G401 (cell line): ENCODE data around the gene SLC26A9. TPM values are rescaled to one million over a fixed set of nuclear protein-coding genes. Genes with fewer than 3 reads are reported as not detected.
A peak's percentile ranks its signal among the peaks of the same experiment; 100 is the strongest.

Experiments
- DNase-seq: peaks from one replicate; pipeline ENCODE4 v3.0.0-alpha.2; 2015; ENCODE audit warnings: low spot score
- in situ Hi-C: cut with HindIII; loops from 2 replicates; pipeline ENCODE4 v1.10.0; 2016; ENCODE audit warnings: low sequenced_read_pairs, mixed read lengths
- total RNA-seq: library from RNA; depleted of rRNA; stranded (reverse); fragments of >200 nt; shearing (Covaris generic); gene quantifications from 2 replicates; pipeline ENCODE4 v1.2.3, GENCODE V29; 2014; rRNA removed

Gene SLC26A9, protein sequence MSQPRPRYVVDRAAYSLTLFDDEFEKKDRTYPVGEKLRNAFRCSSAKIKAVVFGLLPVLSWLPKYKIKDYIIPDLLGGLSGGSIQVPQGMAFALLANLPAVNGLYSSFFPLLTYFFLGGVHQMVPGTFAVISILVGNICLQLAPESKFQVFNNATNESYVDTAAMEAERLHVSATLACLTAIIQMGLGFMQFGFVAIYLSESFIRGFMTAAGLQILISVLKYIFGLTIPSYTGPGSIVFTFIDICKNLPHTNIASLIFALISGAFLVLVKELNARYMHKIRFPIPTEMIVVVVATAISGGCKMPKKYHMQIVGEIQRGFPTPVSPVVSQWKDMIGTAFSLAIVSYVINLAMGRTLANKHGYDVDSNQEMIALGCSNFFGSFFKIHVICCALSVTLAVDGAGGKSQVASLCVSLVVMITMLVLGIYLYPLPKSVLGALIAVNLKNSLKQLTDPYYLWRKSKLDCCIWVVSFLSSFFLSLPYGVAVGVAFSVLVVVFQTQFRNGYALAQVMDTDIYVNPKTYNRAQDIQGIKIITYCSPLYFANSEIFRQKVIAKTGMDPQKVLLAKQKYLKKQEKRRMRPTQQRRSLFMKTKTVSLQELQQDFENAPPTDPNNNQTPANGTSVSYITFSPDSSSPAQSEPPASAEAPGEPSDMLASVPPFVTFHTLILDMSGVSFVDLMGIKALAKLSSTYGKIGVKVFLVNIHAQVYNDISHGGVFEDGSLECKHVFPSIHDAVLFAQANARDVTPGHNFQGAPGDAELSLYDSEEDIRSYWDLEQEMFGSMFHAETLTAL
- total RNA-seq = not detected in 2 replicates

DNA sequence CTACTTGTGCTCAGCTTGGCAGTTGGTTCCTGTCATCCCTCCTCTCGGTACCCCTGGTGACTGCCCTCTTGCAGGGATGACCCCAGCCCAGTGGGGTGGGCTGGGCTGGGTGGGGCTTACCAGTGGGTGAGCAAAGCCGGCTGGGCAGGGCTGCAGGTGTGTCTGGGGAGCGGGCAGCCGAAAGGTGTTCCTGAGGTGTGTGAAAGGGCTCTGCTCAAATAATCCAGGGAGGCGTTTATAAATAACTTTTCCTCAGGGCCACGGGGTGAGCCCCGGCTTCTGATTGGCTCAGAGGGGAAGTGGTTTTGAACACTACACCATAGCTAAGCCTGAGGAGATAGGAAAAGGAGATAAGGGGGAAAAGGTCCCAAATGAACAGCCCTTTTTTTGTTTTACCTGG, at the start of gene SLC26A9:
Gene SLC26A9, minus strand, starts transcription at position 212 of the 400 bp plus-strand sequence. CDS start 7,636 bp downstream, outside the sequence.
- no peak for DNase-seq
- in situ Hi-C loops = no loop called here

DNA sequence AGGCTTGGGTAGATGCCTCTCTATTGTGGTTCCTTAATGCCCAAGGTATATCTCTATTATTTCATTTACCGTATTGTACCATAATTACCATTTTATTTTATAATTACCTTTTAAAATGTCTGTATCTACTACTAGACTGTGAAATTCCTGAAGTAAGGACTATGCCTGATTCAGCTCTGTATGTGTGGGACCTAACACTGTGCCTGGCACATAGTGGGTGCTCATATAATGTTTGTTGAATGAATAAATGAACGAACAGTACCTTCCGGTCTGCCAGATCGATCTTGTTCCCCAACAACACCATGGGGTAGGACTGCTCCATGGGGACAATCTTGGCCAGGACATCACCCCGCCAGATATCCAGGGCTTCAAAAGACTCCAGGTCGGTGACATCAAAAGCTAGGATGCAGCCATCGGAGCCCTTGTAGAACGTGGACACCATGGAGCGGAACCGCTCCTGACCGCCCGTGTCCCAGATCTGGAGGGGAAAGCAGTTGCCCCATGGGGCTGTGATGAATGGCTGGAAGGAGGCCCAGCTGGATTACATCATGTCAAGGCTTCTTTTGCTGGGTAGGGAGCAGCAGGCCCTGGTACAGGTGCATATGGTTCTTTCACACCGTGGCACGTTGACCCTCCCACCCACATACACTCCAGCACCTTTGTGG, 49.1 kb upstream of the SLC26A9 start:
- in situ Hi-C loops = no loop called here
- no peak for DNase-seq

DNA sequence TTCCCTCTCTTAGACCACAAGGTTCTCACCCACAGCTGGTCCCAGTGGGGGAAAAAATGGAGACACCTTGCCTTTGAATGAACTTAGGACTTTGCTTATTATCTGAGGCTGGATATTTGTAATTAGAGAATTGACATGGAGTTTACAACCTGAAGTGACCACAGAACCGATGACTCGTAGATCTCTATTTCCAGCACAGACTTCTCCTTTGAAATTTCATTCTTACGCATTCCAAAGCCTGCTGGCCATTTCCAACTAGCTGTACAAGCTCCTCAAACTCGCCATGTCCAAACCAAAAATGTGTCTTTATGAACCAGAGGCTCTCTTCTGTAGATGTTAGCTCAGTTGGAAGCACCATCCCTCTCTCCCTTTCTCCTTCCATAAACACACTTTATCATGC, 48.0 kb upstream of the SLC26A9 start:
- DNase-seq = no peak
- in situ Hi-C loops = no loop called here

DNA sequence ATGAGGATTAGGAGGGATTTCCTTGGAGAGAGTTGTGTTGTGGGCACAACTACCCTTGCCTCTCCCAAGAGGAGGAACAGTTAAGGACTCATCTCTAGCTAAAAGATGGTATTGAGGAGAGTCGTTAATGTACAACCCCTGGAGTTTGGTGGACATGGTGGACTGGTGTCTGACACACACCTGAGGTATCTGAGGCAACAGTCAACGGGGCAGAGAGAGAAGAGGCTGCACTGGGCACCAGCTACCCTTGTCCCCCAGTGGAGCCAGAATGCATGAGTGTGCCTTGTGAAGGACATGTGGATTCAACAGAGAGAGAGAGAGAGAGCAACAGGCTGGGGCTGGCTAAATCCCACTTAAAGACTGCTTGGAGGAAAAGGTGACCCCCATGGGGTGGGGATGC, 47.0 kb upstream of the SLC26A9 start:
- DNase-seq = no peak
- in situ Hi-C loops = no loop called here

DNA sequence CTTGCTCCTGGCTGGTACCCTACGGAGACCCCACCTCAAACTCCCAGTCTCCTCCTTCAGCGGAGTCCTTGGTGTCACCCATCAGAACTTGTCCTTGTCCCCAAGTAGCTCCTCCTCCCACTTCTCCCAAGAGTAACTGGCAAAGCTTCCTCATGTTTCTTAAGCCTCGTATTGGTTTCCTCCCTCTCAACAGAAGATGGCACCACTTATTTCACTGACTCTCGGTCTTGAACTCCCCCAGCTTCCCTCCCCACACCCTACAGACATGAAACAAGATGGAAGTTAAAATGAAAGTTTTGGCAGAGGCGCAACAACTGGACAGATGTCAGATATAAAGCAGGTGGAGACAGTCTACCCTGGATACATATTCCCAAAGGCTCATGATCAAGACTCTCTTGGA, 46.5 kb upstream of the SLC26A9 start:
- in situ Hi-C loops = no loop called here
- DNase-seq = no peak

DNA sequence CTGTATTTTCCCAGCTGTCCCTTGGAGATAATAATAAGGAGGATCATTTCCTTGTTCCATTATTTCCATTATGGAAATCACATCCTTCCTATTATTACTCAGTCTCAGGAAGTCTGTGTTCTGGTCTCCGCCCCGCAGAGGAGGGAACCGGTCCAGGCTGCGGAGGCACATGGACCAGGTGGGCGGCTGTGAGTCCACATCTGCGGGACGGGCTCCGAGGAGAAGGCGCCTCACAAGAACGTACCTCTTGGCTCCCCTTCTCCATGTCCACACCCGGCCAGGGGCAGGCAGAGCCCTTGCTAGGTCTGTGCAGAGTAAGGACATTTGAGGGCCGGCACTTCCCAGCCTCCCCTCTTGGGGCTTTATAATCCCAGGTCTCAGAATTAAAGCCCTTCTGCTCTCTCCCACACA, 45.3 kb upstream of the SLC26A9 start:
- in situ Hi-C loops = no loop called here
- no peak for DNase-seq

DNA sequence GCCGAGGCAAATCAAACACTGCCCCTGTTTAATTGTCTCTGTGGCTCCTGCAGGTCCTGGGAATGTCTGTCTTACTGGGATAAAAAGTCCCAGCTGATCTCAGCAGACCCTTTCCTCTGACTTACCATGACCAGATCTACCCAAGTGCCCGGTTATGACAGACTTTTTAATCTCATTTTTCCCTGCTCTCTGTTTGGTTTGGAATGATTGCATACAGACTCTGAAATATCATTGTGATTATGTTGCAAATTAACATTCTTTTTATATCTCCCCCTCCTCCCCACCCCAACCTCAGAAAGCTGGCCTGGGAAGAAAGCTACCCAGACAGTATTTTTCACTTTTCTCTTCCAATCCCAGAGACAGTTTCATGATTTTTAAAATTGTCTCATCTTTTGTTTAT, 43.6 kb upstream of the SLC26A9 start:
- in situ Hi-C loops = no loop called here
- no peak for DNase-seq

DNA sequence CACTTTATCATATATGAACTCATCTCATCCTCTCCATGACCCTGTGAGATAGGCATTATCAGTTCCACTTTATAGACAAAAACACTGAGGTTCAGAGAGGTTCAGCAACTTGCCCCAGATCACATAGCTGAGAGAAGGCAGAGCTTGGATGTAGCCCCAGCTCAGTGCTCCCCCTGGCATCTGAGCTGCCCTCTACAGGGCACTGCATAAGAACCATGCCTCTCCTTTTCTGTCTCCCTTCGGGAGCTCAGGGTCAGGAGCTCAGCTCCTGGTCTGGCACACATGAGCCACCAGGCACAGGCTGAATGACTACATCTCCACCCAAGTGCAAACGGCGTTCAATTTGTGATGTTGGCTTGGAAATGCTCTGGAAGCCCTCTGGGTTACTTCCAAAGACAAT, 43.0 kb upstream of the SLC26A9 start:
- no peak for DNase-seq
- in situ Hi-C loops = no loop called here

DNA sequence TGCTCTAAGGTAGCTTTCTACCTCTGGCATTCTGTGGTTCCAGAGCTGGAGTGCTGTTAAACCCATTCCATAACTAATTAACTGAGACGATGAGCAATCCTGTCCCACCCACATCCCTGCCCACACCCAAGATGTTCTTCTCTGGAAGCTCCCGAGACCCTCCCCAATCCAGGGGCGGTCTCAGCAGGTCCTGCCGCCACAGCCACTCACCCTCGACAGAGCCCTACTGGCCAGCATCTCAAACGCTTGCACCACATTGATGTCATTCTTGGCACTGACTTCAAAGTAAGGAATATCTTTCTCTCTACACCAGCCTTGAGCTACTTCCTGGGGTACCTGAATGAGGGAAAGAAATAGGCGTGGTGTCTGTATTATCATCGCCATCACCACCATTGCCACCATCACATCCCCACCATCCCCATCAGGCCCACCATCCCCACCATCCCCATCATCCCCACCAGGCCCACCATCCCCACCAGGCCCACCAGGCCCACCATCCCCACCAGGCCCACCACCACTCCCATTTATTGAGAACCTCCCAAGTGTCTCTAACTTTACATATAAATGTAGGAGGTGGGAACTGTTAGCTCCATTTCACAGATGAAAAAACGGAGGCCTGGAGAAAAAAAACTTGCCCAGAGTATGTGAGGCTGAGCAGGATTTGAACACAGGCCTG, 42.2 kb upstream of the SLC26A9 start:
- in situ Hi-C loops = no loop called here

DNA sequence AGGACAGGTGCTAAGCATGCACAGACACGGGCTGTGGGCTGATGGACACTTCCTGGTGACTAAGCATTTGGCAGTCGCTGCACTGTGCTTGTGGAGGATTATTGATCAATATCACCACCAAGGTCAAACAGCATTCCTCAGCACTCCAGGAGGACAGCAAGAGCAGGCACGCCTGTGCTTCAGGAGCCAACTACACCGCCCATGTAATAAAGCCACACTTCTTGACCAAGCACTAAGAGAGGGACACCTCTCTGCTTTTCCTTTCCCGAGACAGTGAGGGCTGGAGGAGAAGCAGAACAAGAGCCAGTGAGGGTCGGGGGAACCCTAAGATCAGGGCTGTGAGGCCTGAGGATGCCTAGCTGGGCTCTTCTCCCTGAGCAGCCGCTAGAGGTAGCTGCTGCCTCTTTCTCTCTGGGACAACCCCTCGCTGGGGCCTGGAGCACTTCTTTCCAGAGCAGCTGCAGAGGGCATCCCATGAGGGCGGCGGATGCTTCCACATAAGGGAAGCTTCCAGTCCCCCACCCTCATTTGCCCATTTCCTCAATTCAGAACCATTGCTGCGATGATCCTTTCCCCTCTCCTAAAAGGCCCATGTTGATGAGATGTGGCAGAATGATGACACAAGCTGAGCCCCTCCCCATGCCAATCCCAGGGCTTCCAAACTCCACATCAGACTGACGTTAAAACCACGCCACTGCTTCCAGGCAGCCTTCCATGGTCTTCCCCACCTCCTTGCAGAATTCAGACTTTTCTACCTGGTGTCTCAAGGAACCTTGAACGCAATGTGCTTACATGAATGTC, 40.9 kb upstream of the SLC26A9 start:
- DNase-seq = peak; percentile 22
- in situ Hi-C loops = no loop called here

More for the DNA sequence above, 42.2 kb upstream of the SLC26A9 start:
- DNase-seq = no peak

DNA sequence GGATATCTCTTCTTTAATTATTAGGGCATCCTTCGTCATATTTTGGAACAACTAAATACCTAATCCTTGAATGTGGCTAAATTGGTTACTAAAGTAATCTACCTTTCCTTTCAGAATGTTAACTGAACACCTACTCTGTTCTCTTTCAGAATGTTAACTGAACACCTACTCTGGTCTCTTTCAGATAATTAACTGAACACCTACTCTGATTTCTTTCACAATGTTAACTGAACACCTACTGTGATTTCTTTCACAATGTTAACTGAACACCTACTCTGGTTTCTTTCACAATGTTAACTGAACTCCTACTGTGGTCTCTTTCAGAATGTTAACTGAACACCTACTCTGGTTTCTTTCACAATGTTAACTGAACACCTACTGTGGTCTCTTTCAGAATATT, 38.0 kb upstream of the SLC26A9 start:
- DNase-seq = no peak
- in situ Hi-C loops = no loop called here

DNA sequence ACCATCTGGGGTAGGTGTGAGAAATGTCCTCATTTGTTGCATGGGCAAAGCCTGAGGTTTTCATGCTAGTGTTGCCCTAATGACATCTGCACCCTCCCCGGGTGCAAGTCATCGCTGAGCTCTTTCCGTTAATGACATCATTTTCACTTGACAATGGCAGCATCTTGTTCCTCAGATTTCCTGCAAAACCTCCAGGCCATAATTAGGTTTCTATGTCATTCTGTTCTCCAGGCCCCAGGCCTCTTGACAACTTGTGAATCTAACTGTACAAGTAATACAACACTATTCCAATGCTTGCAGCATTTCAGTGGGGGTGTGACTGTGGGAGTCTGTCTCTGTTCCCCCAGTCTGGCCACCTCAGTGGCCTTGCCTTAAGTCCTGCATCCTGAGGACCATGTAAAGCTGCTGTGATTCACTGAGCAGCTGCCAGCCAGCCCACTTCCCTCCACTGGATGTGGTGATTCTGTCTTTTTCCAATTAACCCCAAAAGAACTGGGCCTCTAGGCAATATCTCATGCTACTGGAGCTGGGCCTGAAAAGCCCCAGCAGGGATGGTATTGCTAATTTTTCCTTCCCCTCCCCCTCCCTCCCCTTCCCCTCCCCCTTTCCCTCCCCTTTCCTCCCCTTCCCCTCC, 37.1 kb upstream of the SLC26A9 start:
- DNase-seq = no peak
- in situ Hi-C loops = no loop called here

DNA sequence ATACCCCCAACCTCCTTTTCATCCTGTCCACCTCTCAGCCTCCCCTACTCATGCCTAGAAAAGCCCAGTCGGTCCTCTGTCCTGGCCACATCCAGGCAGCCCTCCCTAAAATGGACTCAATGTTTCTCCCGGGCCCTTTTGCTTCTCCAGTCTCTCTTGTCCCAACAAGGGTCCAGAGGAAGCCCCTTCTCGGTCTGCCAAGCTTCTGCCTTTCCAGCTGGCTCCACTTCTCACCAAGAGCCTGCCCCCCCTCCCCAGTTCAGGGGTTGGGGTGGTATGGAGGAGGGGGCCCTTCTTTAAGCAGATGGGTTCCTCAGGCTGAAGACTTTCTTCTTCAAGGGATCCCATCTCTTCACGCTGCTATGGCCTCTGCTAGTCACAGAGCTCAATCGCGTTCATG, 36.0 kb upstream of the SLC26A9 start:
- no peak for DNase-seq
- in situ Hi-C loops = no loop called here

DNA sequence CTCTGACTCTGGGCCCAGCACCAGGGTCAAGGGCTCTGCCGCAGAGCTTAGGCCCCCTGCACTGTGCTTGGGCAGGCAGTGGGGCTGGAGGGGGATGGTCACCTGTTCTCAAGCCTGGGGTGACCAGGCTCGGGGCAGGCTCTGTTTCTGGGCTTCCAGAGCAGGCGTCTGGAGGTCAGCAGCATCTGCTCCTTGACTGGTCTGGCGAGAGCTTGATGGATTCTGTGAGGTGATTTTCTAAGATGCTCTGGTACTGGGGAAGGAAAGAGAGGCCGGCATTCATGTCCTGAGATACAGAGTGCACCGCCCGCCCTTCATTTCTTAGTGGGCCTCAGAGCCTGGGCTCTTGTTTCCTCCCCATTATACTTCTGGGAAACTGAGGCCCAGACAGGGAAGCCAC, 35.4 kb upstream of the SLC26A9 start:
- in situ Hi-C loops = no loop called here
- DNase-seq = no peak

DNA sequence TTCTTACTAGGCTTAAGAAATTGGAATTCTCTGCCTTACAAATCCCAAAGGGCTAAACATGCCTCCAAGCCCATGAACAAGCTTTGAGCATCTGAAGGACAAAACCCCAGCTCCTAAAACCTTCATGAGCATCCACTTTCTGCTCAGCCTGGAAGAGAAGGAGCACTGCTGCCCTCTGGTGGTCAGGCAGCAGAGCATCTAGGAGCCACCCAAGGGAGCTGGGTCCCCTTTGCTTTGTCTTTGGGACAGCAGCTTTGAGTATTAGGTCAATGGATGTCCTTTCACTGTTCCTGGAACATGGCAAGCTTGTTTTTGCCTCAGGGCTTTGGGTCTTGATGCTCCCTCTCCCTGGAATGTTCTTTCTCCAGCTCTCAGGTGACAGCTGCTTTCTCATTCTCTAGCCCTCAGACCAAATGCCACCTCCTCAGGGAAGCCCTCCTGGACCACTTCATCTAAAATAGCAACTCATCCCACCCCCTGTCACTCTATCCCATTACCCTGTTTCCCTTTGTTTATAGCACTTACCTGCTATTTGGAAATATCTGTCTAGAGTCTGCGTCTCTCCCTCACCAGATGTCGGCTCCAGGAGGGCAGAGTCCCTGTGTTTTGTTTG, 34.3 kb upstream of the SLC26A9 start:
- DNase-seq = peak; percentile 85
- in situ Hi-C loops = no loop called here

DNA sequence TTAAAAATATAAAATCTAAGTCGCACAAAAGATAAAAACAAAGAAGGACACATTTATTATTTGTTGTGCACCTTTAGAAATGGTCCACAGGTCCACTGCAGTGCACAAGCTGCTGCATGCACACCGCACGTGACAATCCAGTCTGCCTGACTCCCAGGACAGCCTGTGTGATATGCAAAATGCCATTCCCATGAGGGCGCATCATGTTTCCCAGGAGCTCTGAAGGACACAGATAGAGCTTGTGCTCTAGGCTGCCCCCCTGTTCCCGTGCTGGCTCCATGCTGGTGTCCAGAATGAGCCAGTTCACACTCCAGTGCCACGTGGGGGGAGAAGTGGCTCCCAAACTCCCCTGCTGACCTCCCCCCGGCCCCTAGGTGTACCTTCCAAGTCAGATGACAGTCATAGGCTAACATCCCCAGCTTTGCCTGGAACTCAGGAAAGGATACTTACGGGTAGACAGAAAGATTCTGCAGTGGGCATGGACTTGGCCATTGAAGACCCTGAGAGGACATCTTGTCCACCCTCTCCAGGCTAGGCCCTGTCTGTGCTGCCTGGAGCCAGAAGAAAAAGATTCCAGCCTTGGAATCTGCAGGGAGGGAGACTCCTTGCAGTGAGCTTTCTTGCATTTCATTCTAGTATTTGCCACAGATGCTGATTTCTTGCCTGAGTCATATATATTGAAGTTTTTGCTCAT, 33.6 kb upstream of the SLC26A9 start:
- in situ Hi-C loops = no loop called here
- DNase-seq = no peak

DNA sequence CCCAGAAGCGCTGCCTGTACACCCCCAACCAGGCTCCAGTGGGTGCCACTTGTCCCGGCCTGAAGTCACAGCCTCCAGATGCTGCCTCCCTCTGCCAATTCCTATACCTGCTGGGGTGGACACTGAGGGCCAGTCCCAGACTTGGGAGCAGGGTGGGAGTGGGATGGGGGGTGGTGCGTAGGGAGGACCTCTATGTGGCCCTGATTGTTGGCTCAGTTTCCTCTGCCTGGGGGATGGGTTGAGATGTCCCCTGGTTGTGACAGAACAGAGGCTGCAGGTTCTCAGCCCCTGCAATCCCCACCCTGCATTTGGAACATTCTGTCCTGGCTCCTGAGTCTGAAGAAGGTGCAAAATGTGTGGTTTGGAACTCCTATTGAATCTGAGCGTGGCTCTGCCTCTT, 32.8 kb upstream of the SLC26A9 start:
- in situ Hi-C loops = no loop called here
- no peak for DNase-seq
